Measurements from ENCODE around the gene FNDC1.

The FNDC1 gene

DNA sequence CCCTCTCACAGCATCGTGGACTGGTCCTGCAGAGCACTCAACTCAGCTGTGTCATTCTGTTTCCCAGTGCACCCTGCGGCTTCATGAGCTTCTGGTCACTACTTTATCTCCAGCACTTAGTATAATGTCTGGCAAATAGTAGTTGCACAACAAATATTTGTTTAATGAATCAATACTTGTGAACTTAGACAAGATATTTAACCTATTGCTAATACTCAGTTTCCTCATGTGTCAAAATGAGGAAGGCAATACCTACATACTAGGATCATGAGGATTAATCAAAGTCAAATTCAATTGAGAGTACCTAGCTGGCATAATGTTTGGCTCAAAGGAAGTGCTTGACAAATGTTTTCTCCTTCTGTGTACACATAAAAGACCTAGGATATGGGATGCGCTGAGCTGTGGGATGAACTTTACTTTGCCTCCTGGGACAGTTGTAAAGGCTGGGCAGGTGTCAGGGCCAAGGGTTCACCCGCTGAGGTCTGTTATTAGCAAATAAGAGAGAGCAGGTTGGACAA is 86.3 kb downstream of the FNDC1 start:
- intact Hi-C loops (cut with DNase I; ENCODE audit: low total_unique reads) = no loop called here

DNA sequence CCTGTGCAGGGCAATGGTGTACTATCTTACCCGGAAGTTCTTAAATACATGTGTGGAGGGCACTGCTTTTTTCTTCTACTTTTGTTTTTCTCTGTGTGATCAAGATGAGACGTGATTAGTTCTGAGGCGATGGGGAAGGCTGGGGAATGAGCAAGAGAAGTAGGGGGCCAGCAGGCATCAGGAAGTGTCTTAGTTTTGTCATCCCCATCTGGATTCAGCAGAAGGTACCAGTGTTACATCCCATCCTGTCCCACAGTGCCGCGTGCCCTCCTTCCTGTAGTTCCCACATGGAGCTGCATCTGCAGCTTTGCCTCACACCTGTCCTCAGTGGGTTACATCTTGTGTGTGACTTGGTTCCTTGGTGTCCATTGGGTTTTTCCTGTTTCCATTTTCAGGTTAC is 86.9 kb downstream of the FNDC1 start:
- Histone ChIP-seq H3K9me3 (no peaks in the 10 kb centered on the region), H3K36me3 (no peaks in the 10 kb centered on the region), H3K27ac (no peak overlapping the region), H3K27me3 (no peaks in the 10 kb centered on the region), H3K4me1 (peaks cover 0 to 16% (median 0%) of the 10 kb centered on the region in 4 donors), H3K4me3 (no peak overlapping the region)
- intact Hi-C loops (cut with DNase I; ENCODE audit: low total_unique reads) = no loop called here
- DNase-seq = no peak
- TF ChIP-seq CTCF (IDR thresholded peaks at IDR 0.05) = no peak

More for the DNA sequence above, 86.3 kb downstream of the FNDC1 start:
- TF ChIP-seq CTCF (IDR thresholded peaks at IDR 0.05) = no peak
- peaks cover 0 to 16% (median 0%) of the 10 kb centered on the region in 4 donors for H3K4me1 ChIP-seq
- no peaks in the 10 kb centered on the region for H3K9me3 ChIP-seq
- no peak overlapping the region for H3K27ac ChIP-seq
- DNase-seq = no peak
- H3K4me3 ChIP-seq = no peak overlapping the region
- H3K36me3 ChIP-seq = no peaks in the 10 kb centered on the region
- no peaks in the 10 kb centered on the region for H3K27me3 ChIP-seq

DNA sequence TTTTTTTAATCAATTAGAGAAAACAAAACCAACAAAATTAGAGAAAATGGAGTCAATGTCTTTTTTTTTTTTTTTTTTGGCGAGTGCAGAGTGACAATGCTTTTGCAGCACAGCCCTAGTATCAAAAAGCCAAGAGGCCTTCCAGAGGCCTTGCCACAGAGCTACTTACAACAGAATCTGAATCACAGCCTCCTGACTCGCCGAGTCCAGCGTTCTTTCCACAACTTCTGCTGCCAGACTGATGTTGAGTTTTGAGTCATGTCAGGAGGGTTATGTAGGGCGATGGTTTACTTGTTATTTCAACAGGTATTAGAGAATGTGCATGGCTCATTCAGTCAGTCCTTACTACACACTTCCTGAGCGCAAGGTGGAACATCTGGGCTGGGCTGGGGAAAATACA is 88.6 kb downstream of the FNDC1 start:
- no peak overlapping the region for H3K27ac ChIP-seq
- peak in 1 of 2 donors; percentile 73 for DNase-seq
- TF ChIP-seq CTCF (IDR thresholded peaks at IDR 0.05) = no peak
- intact Hi-C loops (cut with DNase I; ENCODE audit: low total_unique reads) = no loop called here
- H3K27me3 ChIP-seq = no peaks in the 10 kb centered on the region
- H3K36me3 ChIP-seq = no peaks in the 10 kb centered on the region
- no peaks in the 10 kb centered on the region for H3K9me3 ChIP-seq
- H3K4me3 ChIP-seq = no peak overlapping the region
- peaks cover 0 to 23% (median 3%) of the 10 kb centered on the region in 4 donors for H3K4me1 ChIP-seq

DNA sequence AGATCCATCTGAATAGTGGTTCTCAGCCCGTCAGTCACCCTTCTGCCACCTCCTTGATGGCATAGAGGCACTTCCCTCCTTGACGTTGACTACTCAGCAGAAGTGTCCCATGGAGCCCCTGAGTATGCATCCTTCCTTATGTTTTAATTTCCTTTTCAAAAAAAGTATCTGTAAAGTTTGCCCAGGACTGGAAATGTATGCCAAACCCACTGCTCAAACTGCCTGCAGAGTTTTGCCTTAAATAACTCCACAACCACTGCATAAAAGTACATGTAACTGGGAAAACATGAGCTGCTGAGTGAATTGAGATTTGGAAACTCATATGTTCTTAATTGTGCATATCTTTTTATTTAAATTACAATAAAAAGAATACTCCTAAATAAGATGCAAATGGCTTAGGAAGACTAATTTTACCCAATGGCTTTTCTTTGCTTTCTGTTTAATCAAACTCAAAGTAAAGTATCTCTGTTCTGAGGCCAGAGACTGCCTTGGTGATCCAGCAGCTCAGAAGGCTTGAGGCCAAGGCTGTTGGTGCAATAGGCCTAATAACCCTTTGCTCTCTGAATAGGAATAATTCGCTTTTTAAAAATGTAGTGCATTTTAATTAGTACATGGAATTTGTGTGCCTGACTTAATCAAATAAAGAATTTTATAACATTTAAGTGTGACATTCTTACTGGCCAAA is 90.4 kb downstream of the FNDC1 start:
- intact Hi-C loops (cut with DNase I; ENCODE audit: low total_unique reads) = no loop called here
- DNase-seq = no peak
- TF ChIP-seq CTCF (IDR thresholded peaks at IDR 0.05) = no peak
- H3K4me3 ChIP-seq = no peak overlapping the region
- no peaks in the 10 kb centered on the region for H3K27me3 ChIP-seq
- H3K4me1 ChIP-seq = peaks cover 0 to 26% (median 3%) of the 10 kb centered on the region in 4 donors
- H3K27ac ChIP-seq = no peak overlapping the region
- H3K9me3 ChIP-seq = no peaks in the 10 kb centered on the region
- no peaks in the 10 kb centered on the region for H3K36me3 ChIP-seq

DNA sequence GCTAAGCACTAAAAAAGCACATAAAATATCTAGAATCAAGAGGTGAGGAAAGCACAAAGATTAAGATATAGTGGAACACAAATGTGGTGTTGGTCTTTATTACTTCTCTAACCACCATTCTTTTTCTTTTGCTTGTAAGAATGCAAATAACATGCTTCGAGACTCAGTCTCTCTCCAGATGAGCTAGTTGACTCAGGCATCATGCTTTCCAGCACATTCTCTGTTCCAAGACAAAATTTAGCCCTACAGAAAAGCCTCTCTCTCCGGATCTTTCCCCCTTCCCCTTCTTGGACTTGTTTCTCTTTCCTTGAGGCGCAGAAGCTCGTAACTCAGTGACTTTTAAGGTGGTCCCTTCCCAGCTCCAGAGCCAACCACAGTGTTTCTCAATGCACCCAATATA is 91.0 kb downstream of the FNDC1 start:
- Histone ChIP-seq H3K4me3 (no peak overlapping the region), H3K36me3 (no peaks in the 10 kb centered on the region), H3K27ac (no peak overlapping the region), H3K4me1 (peaks cover 0 to 26% (median 3%) of the 10 kb centered on the region in 4 donors), H3K9me3 (no peaks in the 10 kb centered on the region), H3K27me3 (no peaks in the 10 kb centered on the region)
- intact Hi-C loops (cut with DNase I; ENCODE audit: low total_unique reads) = no loop called here
- TF ChIP-seq CTCF (IDR thresholded peaks at IDR 0.05) = no peak
- no peak for DNase-seq
